ENCODE measurements around the gene EPG5.

GRCh38 chr18:45998244-45998643 lies 31.1 kb upstream of the EPG5 start:
- TF ChIP-seq CTCF (IDR thresholded peaks at IDR 0.05; ENCODE audit: poor library complexity, severe bottlenecking), result no peak
- TF ChIP-seq EP300 (conservative IDR thresholded peaks at IDR 0.05; ENCODE audit: poor library complexity, severe bottlenecking), result no peak
- no peak for TF ChIP-seq RAD21 (conservative IDR thresholded peaks at IDR 0.05)
- TF ChIP-seq EZH2 (IDR thresholded peaks at IDR 0.05; ENCODE audit: borderline replicate concordance, insufficient read depth, low read length, poor library complexity, severe bottlenecking), result no peak
- no peak for TF ChIP-seq TAF1 (IDR thresholded peaks at IDR 0.05; ENCODE audit: low read depth)
- no peak for TF ChIP-seq POLR2AphosphoS5 (IDR thresholded peaks at IDR 0.05)
- TF ChIP-seq REST (IDR thresholded peaks at IDR 0.05; ENCODE audit: borderline replicate concordance), result no peak
- no peak for TF ChIP-seq SMC3 (conservative IDR thresholded peaks at IDR 0.05; ENCODE audit: poor library complexity)
- TF ChIP-seq MXI1 (conservative IDR thresholded peaks at IDR 0.05; ENCODE audit: poor library complexity, severe bottlenecking), result no peak
